ENCODE measurements around the gene TMEM45B. TPM values are rescaled to one million over a fixed set of nuclear protein-coding genes. Genes with fewer than 3 reads are reported as not detected.

The TMEM45B gene
- total and polyA plus RNA-seq, 2 of the 13 experiments (the other 11 are each of a cell fraction or from before 2014, with no cell fraction given): 29.1 to 181 TPM

DNA sequence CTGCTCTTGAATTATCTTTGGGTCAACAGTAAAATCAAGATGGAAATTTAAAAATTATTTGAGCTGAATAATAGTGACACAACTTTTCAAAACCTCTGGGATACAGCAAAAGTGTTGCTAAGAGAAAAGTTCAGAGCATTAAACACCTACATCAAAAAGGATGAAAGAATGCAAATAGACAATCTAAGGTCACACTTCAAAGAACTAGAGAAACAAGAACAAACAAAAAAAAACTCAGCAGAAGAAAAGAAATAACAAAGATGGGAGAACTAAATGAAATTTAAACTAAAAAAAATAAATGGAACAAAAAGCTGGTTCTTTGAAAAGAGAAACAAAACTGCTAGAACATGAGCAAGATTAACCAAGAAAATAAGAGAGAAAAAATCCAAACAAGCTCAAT is 15.0 kb upstream of the TMEM45B start (continued):
- TF ChIP-seq SKIL (CRISPR knock-in tag; IDR thresholded peaks at IDR 0.05; ENCODE audit: borderline replicate concordance): no peak
- TF ChIP-seq ZNF652 (CRISPR knock-in tag; IDR thresholded peaks at IDR 0.05; ENCODE audit: borderline replicate concordance, low read depth): no peak
- no peak for TF ChIP-seq ZNF343 (CRISPR knock-in tag; IDR thresholded peaks at IDR 0.05)
- TF ChIP-seq, protein P1, sequence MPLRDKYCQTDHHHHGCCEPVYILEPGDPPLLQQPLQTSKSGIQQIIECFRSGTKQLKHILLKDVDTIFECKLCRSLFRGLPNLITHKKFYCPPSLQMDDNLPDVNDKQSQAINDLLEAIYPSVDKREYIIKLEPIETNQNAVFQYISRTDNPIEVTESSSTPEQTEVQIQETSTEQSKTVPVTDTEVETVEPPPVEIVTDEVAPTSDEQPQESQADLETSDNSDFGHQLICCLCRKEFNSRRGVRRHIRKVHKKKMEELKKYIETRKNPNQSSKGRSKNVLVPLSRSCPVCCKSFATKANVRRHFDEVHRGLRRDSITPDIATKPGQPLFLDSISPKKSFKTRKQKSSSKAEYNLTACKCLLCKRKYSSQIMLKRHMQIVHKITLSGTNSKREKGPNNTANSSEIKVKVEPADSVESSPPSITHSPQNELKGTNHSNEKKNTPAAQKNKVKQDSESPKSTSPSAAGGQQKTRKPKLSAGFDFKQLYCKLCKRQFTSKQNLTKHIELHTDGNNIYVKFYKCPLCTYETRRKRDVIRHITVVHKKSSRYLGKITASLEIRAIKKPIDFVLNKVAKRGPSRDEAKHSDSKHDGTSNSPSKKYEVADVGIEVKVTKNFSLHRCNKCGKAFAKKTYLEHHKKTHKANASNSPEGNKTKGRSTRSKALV (CRISPR knock-in tag; IDR thresholded peaks at IDR 0.05): no peak
- no peak for TF ChIP-seq REPIN1 (CRISPR knock-in tag; IDR thresholded peaks at IDR 0.05; ENCODE audit: borderline replicate concordance, low read depth)
- TF ChIP-seq, protein P2, sequence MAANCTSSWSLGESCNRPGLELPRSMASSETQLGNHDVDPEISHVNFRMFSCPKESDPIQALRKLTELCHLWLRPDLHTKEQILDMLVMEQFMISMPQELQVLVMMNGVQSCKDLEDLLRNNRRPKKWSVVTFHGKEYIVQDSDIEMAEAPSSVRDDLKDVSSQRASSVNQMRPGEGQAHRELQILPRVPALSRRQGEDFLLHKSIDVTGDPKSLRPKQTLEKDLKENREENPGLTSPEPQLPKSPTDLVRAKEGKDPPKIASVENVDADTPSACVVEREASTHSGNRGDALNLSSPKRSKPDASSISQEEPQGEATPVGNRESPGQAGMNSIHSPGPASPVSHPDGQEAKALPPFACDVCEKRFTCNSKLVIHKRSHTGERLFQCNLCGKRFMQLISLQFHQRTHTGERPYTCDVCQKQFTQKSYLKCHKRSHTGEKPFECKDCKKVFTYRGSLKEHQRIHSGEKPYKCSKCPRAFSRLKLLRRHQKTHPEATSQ (CRISPR knock-in tag; IDR thresholded peaks at IDR 0.05; ENCODE audit: borderline replicate concordance): no peak
- TF ChIP-seq ZNF772 (CRISPR knock-in tag; IDR thresholded peaks at IDR 0.05): no peak
- no peak for TF ChIP-seq ZNF292 (CRISPR knock-in tag; IDR thresholded peaks at IDR 0.05; ENCODE audit: borderline replicate concordance, low read depth)
- TF ChIP-seq RXRB (CRISPR knock-in tag; IDR thresholded peaks at IDR 0.05; ENCODE audit: borderline replicate concordance): peak; percentile 51; the same call in 1 of the 2 replicates
- TF ChIP-seq ZNF337 (CRISPR knock-in tag; IDR thresholded peaks at IDR 0.05; ENCODE audit: borderline replicate concordance, low read depth): no peak
- TF ChIP-seq GATAD2A (CRISPR knock-in tag; IDR thresholded peaks at IDR 0.05): peak; percentile 10; the same call in 1 of the 2 replicates
- TF ChIP-seq ZNF556 (CRISPR knock-in tag; IDR thresholded peaks at IDR 0.05; ENCODE audit: borderline replicate concordance): no peak
- peak; percentile 57; the same call in 1 of the 2 replicates for TF ChIP-seq RARA (CRISPR knock-in tag; IDR thresholded peaks at IDR 0.05)
- no peak for TF ChIP-seq HIC2 (CRISPR knock-in tag; IDR thresholded peaks at IDR 0.05; ENCODE audit: low read depth)
- TF ChIP-seq CREM (IDR thresholded peaks at IDR 0.05): peak; percentile 45; the same call in 1 of the 2 replicates
- no peak for TF ChIP-seq CREM (CRISPR knock-in tag; IDR thresholded peaks at IDR 0.05)
- TF ChIP-seq SOX13 (IDR thresholded peaks at IDR 0.05): no peak
- peak in 1 of 2 experiments; percentile 67; a peak in 1 of 4 replicates for TF ChIP-seq SOX13 (CRISPR knock-in tag; conservative IDR thresholded peaks at IDR 0.05 in 1 of 2, IDR thresholded peaks at IDR 0.05 in 1 of 2)
- no peak for TF ChIP-seq ZNF713 (CRISPR knock-in tag; IDR thresholded peaks at IDR 0.05)
- no peak for TF ChIP-seq MTA1 (CRISPR knock-in tag; IDR thresholded peaks at IDR 0.05; ENCODE audit: borderline replicate concordance)
- TF ChIP-seq EZH2 (conservative IDR thresholded peaks at IDR 0.05; ENCODE audit: low read depth, low read length): no peak
- no peak for TF ChIP-seq MLLT10 (CRISPR knock-in tag; IDR thresholded peaks at IDR 0.05)
- no peak for TF ChIP-seq PAX8 (CRISPR knock-in tag; IDR thresholded peaks at IDR 0.05; ENCODE audit: borderline replicate concordance)
- TF ChIP-seq ARNT2 (CRISPR knock-in tag; IDR thresholded peaks at IDR 0.05; ENCODE audit: low read depth): no peak
